GM19438 (cell line): ENCODE results near the gene PLPP1.

Source experiments
- ATAC-seq: cut with Tn5 transposase; IDR thresholded peaks from one replicate; pipeline ENCODE4 v1.9.1; 2021; ENCODE audit warnings: low read depth; ENCODE audit not compliant: unreplicated experiment

Gene PLPP1

DNA sequence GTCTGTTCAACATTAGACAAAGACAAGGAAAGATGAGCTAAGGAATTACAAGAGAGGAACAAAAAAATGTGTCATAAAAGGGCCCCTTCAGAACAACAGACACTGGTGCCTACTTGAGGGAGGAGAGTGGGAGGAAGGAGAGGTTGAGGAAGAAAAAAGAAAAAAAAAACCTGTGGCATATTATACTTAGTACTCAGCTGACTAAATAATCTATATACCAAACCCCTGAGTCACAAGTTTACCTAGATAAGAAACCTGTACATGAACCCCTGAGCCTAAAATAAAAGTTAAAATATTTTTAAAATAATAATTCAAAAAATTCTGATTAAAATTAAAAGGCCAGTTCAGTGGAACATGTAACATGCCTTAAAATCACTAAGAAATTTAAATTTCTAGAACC, 119.7 kb downstream of the PLPP1 start:
- no peak for ATAC-seq

DNA sequence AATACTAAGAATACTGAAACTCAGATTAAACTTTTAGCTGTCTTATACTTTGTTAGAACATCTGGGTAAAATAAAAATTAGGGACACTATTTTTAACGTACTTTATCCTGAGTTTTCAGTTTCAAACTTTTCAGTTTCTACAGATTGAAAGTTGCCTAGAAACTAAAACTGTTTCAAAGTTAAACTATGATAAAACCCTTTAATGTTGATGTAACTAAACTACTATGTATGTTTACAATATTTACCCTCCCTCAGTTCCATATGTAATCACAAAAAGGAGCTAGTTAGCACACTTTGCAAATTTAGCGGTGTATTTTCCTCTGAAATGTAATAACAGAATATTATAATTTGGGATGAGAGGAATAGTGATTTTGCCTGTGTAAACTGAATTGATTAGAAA, 121.1 kb downstream of the PLPP1 start:
- no peak for ATAC-seq

DNA sequence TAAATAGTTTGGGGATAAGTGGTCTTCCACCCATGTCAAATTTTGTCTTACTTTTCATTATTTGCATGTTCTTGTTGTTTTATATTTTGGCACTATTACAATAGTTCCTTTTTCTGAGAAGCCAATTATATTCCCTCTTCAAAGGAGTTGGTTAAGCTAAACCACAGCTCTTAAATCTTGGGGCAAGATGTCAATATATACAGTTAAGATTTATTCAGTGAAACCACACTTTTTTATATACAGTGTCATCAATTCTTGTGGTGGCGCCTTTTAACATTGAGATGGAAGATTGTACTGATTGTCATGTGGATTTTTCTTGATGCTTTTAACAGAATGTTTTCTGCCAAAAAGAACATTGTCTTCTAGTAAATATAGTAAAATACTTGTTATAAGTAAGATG, 122.9 kb downstream of the PLPP1 start:
- ATAC-seq, result no peak

DNA sequence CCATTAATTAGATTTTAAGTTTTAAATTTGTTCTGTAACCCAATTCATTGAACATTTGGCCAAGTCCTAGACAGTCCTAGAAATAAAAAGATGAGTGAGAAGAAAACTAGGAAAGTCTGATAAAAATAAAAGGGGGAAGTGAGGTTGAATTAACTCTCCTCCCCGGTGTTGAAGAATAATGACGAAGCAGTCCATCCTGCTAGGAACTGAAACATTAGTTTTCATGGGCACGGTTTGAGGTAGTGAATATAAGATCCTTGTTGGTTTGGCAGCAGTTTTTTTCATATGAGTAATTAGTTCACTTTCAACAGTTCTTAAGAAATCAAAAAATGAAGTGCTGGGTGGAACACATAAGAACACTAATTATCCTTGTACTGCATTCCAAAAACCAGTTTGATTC, 123.9 kb downstream of the PLPP1 start:
- no peak for ATAC-seq

DNA sequence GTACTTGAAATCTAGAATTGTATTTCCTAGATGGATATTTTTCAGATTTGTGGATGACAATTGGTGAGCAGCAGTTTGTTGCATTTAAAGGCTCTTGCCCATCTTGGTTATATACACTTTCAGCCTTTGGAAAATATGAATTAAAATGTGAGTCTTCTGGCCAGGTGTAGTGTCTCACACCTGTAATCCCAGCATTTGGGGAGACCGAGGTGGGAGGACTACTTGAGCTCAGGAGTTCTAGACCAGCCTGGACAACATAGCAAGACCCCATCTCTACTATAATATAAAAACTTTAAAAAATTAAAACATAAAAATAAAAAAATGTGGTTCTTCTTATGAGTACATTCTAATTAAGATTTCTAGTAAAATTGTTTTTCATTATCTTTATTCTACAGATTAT, 125.0 kb downstream of the PLPP1 start:
- ATAC-seq, result no peak

DNA sequence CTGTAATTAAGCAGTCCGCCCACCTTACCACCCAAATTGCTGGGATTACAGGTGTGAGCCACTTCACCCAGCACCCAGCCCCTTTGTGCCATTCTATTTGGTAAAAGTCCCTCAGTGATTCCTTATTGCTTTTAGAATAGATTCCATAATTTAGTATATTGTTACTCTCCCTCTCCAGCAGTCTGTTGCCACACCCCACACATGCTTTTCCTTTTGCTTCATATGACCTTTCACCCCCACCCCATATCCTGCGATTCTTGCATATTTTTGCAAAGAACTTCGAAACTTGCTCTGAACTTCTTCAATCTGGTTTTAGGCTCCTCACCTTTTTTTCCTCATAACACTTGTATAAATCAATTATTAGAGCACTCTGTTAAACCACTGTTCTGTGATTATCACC, 126.8 kb downstream of the PLPP1 start:
- no peak for ATAC-seq

DNA sequence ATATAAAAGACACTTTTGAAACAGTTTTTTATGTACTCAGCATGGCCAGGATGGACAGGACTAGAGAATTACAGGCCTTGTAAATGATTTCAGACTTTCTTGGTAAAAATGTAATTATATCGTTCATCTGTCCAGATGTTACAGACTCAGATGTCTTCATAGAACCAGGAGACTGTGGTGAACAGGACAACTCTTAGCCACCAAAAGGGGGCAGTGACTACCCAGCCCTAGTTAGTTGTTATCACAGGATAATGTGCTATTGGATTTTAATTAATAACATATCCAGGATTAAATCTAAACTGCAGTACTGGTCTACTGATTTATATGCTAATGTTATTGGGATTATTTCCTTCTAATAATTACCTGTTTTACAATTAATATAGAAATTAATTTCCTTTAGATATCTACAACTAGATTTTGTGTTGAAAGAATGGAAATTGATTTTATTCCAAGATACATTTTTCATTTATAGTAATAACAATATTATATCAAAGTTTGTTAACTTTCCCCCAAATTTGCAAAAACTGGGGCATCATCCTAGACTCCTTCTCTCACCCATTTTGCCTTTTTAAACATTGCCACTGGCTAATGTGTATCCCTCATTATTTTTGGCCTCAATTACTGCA, 127.6 kb downstream of the PLPP1 start:
- ATAC-seq, result no peak

DNA sequence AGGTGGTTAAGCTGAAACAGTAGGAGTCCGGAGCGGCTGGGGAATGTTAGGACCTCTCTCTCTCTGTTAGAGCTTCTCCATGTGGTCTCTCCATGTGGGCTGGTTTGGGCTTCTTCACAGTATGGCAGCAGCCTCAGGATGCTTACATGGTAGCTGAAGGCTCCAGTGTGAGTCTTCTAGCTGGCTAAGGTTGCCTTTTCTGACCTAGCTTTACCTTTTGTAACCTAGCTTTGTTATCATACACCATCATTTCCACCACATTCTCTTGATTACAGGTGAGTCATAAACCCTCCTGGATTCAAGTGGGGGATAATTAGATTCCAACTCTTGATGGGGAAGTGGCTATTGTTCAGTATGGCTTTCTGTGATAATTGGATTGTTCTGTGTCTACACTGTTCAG, 128.5 kb downstream of the PLPP1 start:
- ATAC-seq, result no peak

DNA sequence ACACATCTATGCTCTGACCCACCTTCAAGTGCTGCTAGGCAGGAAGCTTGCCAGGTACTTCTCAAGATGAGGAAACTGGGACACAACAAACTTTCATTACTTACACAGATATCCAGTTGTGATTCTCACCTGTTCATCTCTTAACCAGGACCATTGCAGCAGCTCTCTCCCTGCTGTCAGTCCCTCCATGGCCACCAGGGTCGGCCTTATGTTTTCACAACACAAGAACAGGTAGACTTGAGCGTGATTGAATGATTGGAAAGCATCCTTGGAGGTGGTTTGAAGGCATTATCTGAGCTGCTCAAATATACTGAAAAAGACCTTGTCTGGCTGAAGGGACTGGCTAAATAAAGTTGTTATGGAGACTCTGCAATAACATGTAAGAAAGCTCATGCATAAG, 132.6 kb downstream of the PLPP1 start:
- ATAC-seq, result no peak

DNA sequence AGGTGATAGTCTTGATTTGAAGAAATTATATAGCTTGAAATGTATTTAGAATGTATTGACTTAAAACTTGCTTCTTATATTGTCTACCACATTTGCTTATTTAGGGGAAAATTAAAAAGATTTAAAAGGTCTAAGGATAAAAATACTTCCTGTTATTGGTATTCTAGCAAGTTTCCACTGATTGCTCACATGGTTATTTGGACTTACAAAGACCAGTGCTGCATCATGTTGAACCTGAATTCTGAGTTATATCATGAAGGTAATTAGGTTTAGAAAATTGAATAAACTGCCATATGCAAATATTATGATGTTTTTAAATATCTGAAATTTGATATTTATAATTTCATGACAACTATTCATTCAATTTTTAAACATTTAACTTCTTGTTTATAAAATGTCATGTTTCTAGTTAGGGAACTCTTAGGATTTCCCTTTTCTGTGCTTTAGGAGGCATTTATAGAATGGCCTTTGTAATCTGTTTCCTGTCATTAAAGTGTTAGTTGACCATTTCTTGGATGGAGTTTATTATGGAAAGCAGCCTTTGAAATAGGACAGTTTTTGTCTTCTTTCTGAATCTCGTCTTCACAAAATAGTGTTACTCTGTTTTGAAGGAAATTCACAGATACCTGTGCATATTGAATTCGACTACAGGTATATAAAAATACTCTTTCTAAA, 141.1 kb downstream of the PLPP1 start:
- no peak for ATAC-seq

DNA sequence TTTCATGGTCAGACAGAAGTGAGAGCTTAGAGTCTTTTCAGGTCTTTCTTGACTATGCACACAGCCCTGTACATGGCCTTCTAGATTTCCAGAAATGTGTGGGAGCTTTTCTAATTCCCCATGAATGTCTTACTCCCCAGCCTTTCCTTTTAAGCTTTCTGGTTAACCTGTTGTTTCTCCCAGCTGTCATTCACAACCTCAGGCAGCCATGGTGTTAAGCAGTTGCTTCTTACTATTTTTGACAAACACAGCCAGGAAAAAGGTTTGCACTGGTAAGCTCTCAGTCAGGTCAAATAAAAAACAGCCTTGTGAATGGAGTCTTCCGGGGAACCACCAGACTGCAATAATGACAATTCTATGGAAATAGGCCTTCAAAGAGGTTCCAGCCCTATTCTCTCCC, 142.1 kb downstream of the PLPP1 start:
- no peak for ATAC-seq

DNA sequence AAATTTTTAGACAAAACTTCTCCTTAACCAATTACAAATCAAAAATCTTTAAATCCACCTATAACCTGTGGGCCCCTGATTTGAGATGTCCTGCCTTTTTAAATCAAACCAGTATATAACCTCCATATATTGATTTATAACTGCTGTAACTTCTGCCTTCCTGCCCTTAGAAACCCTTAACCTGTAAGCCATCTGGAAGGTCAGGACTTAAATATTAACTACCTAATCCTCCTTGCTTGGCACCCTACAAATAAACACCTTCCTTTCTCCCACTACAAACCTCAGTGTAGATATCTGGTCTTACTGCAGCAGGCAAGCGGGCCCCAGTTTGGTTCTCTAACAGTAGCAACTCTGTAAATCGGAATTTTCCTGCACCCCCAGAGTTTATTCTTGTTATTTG, 143.1 kb downstream of the PLPP1 start:
- no peak for ATAC-seq

DNA sequence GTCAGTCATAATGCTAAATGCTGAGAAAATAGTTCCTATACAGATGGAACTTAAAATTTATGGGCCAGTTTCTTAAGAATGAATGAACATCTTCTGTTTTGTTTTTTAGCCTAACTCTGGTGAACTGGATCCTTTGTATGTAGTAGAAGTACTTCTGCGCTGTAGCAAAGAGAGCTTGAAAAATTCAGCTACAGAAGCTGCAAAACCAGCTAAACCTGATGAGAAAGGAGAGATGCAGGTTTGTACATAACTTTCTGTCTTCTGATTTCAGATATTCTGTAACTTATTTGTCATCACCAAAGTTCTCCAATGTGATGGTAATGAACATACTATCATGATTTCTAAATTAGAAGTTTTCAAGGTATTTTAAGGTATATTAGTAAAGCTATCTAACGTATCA, 146.9 kb downstream of the PLPP1 start:
- ATAC-seq, result no peak

DNA sequence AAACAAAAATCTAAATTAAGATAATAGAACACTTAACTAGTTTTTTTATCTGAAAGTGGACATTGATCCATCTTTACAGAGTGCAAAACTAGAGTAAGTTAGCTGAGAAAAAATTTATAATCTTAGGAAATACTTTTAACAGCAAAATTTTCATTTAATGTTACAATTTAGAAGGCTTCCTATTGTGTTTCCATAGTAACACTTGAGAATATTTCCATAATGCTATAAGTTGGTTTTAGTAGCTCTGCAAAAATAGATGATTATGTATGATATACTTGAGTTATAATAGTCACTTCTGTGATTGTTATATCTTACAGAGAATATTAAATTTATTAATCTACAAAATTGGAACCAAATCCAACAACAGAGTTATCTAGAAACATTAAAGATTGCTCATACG, 148.4 kb downstream of the PLPP1 start:
- no peak for ATAC-seq

DNA sequence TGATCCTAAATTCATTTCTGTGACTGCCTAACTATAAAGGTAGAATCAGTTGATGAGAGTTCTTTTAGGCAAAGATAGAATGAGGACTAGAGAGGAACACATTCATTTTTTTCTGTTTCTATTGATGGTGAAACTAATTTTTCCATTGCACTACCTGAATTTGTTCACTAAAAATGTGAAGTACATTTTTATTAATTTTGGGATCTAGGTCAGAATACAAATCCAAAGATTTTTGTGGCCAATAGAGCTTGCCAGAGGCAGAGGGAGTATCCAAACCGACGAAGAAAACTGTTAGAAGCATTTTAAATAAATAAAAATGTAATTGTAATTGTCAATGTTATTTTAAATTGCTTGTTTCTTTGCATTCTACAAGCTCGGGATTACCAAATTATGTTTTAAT, 148.9 kb downstream of the PLPP1 start:
- ATAC-seq, result no peak

DNA sequence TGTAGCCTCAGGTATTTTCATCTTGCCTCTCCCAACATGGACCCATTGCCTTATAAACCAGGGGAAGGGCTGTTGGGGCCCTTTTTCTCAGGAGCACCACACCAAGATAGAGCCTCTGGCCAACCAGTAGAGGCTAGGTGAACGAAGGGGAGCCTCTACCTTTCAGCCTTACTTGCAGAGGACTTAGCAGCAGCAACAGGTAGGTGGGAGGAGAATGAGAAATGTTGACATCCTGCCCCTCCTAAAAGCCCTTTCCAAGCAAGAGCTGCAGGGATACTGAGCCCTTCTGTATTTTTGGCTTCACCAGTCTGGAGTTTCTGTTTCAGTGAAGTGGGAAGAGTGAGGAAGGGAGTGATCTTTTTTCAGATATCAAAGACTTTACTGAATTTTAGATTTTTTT, 149.5 kb downstream of the PLPP1 start:
- ATAC-seq, result no peak

DNA sequence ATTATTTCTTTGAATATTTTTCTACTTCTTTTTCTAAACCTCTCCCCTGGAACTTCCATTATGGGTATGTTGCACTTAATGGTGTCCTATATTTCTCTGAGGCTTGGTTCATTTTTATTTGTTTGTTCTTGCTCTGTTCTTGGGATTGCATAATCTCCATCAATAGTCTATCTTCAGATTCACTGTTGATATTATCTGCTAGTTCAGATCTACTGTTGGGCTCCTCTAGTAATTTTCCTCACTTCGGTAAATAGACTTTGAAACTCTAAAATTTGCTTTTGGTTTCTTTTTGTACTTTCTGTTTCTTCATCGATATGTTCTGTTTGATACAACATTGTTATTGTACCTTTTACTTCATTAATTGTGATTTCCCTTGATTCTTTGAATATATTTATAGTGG, 150.7 kb downstream of the PLPP1 start:
- no peak for ATAC-seq

DNA sequence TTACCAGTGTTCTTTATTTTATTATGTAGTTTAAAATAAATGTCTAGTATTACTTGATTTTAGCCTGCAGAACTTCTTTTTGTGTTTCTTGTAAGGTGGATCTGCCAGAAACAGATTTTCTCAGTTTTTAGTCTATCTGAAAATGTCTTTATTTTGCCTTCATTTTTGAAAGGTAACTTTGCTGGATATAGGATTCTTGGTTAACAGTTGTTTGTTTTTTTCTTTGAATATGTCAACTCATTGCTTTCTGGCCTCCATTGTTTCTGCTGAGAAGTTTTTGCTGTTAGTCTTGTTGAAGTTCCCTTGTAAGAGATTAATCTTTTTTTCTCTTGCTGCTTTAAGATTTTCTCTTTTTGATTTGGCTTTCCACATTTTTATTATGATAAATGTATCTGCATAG, 151.5 kb downstream of the PLPP1 start:
- ATAC-seq, result no peak

DNA sequence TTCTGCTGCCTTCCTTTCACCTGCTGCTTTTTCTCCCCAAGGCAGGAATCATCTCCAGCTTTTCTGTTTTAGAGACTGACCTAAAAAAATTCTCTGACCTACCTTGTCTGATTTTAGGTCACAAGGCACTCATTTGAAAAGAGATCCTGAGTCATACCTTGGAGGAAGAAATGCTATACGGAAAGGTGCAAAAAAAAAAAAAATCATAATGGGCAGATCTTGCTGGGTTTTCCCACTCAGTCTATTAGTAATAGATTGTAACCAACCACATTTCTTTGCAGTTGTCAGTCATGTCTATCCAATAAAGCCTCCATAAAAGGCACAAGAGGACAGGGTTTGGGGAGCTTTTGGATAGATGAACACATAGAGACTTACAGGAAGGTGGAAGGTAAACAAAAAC, 157.0 kb downstream of the PLPP1 start:
- ATAC-seq, result no peak
